Stimulated activated CD4-positive, alpha-beta T cell treated with anti-CD3 and anti-CD28 coated beads, Interleukin-2, amount 100 ng/mL, for 48 hours (primary cell): ENCODE data around the gene ADAMTS2.
"Not testable (repeated sequence)": the region's sequence is repeated elsewhere in the genome, so short reads cannot be mapped to it uniquely, and the experiment has no call there.

Experiments used
- DNase-seq, 2 donors: peaks; one replicate each; pipeline ENCODE4 v3.0.0-alpha.2; 2020

ADAMTS2 gene

GRCh38 chr5:179294131-179294780, 51.0 kb downstream of the ADAMTS2 start:
- DNase-seq: no peak

- no peak for DNase-seq
Observed at GRCh38 chr5:179292681-179293635, 52.3 kb downstream of the ADAMTS2 start.

- DNase-seq: no peak
Observed at GRCh38 chr5:179292202-179292601, 53.1 kb downstream of the ADAMTS2 start.

- DNase-seq: no peak
Observed at GRCh38 chr5:179290681-179291540, 54.4 kb downstream of the ADAMTS2 start.

- DNase-seq: no peak
Observed at GRCh38 chr5:179289756-179290385, 55.4 kb downstream of the ADAMTS2 start.

GRCh38 chr5:179288809-179289185, 56.5 kb downstream of the ADAMTS2 start:
- DNase-seq: no peak

GRCh38 chr5:179288101-179288808, 57.0 kb downstream of the ADAMTS2 start:
- no peak for DNase-seq

- no peak for DNase-seq
Observed at GRCh38 chr5:179287631-179288030, 57.6 kb downstream of the ADAMTS2 start.

GRCh38 chr5:179287071-179287470, 58.2 kb downstream of the ADAMTS2 start:
- DNase-seq: no peak

- not testable (repeated sequence) for DNase-seq
Observed at GRCh38 chr5:179285776-179286162, 59.5 kb downstream of the ADAMTS2 start.

GRCh38 chr5:179284751-179285631, 60.3 kb downstream of the ADAMTS2 start:
- DNase-seq: no peak

GRCh38 chr5:179283908-179284307, 61.4 kb downstream of the ADAMTS2 start:
- not testable (repeated sequence) for DNase-seq

- DNase-seq: no peak
Observed at GRCh38 chr5:179281694-179282093, 63.6 kb downstream of the ADAMTS2 start.

- no peak for DNase-seq
Observed at GRCh38 chr5:179280095-179280490, 65.2 kb downstream of the ADAMTS2 start.

- no peak for DNase-seq
Observed at GRCh38 chr5:179279347-179280094, 65.7 kb downstream of the ADAMTS2 start.

- DNase-seq: no peak
Observed at GRCh38 chr5:179278546-179278945, 66.7 kb downstream of the ADAMTS2 start.

GRCh38 chr5:179278119-179278518, 67.1 kb downstream of the ADAMTS2 start:
- no peak for DNase-seq

GRCh38 chr5:179276838-179277395, 68.3 kb downstream of the ADAMTS2 start:
- DNase-seq: no peak

- no peak for DNase-seq
Observed at GRCh38 chr5:179275941-179276837, 69.1 kb downstream of the ADAMTS2 start.
